Calu3 (cell line): ENCODE measurements around the gene GRAMD1B. TPM values are rescaled to one million over a fixed set of nuclear protein-coding genes. Genes with fewer than 3 reads are reported as not detected.

Experiments used
- BruUV-seq: library from RNA; stranded (reverse); fragments of 400-500 nt; replicated peaks from 2 replicates; lab custom pipeline; 2021; lab: Mats Ljungman, UMichigan
- CTCF ChIA-PET: fragments of 300-600 bp; sonication (Branson Sonifier 250); formaldehyde crosslinking; loops from one replicate; lab custom pipeline; 2022; ENCODE audit warnings: antibody characterized with exemption; lab: Charles Lee
- DNase-seq: peaks from one replicate; pipeline ENCODE4 v3.0.0; 2022
- H3K27ac Mint-ChIP-seq: one replicate; pipeline ENCODE4 v1.8.0; 2022; ENCODE audit warnings: mixed read lengths; ENCODE audit not compliant: unreplicated experiment
- H3K27me3 Mint-ChIP-seq: one replicate; pipeline ENCODE4 v1.8.0; 2022; ENCODE audit warnings: mixed read lengths; ENCODE audit not compliant: unreplicated experiment
- H3K36me3 Mint-ChIP-seq: one replicate; pipeline ENCODE4 v1.8.0; 2022; ENCODE audit warnings: mild to moderate bottlenecking, moderate library complexity, mixed read lengths; ENCODE audit not compliant: insufficient read depth, unreplicated experiment
- H3K4me1 Mint-ChIP-seq: one replicate; pipeline ENCODE4 v1.8.0; 2022; ENCODE audit warnings: mild to moderate bottlenecking, low read depth, mixed read lengths; ENCODE audit not compliant: unreplicated experiment
- H3K4me3 Mint-ChIP-seq: one replicate; pipeline ENCODE4 v1.8.0; 2022; ENCODE audit warnings: mild to moderate bottlenecking, low read depth, moderate library complexity, mixed read lengths; ENCODE audit not compliant: unreplicated experiment
- H3K9me3 Mint-ChIP-seq: one replicate; pipeline ENCODE4 v1.8.0; 2022; ENCODE audit warnings: low read depth, mixed read lengths; ENCODE audit not compliant: unreplicated experiment
- intact Hi-C: fragments of 100-400 bp; cut with micrococcal nuclease; formaldehyde crosslinking; loops from one replicate; pipeline ENCODE4 v1.10.0; 2022; ENCODE audit not compliant: unreplicated experiment
- total RNA-seq: library from RNA; stranded (reverse); gene quantifications from 2 replicates; pipeline ENCODE4 v1.2.3, GENCODE V29; 2022
- TF ChIP-seq, protein P1 (sequence below): fragments of 200-600 bp; IDR thresholded peaks from one replicate; pipeline ENCODE4 v1.8.0; 2022; ENCODE audit warnings: antibody characterized with exemption; ENCODE audit not compliant: unreplicated experiment

Gene GRAMD1B
- total RNA-seq, 1 experiment from 2014 or later: 5.9 TPM

DNA sequence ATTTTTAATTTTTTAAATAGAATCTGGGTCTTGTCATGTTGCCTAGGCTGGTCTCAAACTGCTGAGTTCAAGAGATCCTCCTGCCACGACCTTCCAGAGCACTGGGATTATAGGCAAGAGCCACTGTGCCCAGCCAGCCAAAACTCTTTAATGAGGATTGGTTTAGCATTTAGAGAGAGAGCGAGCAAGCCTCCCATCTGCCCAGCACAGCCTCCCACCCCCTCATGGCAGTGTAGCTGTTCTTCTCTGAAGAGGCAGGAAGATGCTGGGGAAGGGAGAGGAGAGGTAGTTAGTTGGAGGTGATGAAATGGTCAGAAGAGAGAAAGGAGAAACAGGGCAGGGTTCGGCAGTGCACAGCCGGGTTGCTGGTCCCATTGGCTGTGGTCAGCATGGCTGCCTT lies 118.7 kb downstream of the GRAMD1B start:
- H3K27me3 Mint-ChIP-seq: peaks cover 86% of the 10 kb centered on the region
- H3K36me3 Mint-ChIP-seq: no peaks in the 10 kb centered on the region
- no peak overlapping the region for H3K27ac Mint-ChIP-seq
- DNase-seq: no peak
- H3K4me1 Mint-ChIP-seq: no peaks in the 10 kb centered on the region
- no TSS peak for BruUV-seq
- CTCF ChIA-PET: no interaction called here
- TF ChIP-seq, protein P1, sequence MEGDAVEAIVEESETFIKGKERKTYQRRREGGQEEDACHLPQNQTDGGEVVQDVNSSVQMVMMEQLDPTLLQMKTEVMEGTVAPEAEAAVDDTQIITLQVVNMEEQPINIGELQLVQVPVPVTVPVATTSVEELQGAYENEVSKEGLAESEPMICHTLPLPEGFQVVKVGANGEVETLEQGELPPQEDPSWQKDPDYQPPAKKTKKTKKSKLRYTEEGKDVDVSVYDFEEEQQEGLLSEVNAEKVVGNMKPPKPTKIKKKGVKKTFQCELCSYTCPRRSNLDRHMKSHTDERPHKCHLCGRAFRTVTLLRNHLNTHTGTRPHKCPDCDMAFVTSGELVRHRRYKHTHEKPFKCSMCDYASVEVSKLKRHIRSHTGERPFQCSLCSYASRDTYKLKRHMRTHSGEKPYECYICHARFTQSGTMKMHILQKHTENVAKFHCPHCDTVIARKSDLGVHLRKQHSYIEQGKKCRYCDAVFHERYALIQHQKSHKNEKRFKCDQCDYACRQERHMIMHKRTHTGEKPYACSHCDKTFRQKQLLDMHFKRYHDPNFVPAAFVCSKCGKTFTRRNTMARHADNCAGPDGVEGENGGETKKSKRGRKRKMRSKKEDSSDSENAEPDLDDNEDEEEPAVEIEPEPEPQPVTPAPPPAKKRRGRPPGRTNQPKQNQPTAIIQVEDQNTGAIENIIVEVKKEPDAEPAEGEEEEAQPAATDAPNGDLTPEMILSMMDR: no peak
- H3K4me3 Mint-ChIP-seq: no peak overlapping the region
- no peaks in the 10 kb centered on the region for H3K9me3 Mint-ChIP-seq
- intact Hi-C loops: no loop called here

DNA sequence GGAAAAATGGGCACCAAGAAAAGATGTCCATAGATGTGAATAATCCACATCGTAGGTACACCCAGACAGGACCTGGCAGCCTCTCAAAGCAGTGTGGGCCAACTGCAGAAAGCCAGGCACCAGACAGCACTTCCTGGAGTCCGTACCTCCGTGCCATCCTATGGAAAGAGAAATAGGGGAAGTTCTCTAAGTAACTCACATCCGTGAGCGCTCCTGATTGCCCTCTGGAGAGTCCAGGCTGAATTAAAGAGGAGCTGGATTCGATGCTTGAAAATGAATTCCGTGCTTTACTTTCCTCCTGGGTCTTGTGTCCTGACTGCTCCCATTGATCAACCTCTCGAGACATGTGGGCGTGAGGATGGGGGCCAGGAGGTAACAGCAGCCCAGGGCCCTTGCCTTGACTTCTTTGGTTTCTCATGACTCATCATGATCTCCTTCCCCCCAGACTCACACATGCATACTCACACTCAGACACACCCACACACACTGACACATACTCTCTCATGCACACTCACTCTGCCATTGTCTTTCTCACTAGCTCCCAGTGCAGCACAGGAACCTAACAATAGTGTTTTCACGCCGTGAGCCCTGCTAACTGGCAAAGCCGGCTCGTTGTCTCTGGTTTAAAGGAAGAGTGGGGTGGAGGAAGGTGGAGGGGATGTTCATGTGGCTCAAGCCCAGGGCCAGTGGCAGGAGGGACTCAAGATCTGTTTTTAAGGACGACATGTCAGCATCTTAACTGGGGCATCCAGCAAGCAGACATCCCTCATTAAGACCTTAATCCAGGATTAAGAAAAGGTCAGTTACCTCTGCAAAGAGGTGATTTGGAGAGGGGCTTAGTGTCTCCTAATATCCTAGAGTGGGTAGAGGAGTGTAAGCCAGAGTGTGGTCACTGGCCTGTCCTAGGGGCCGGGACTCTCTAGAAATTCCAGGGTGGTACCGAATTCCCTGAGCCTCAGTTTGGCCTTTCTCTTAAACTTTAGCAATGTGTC lies 120.2 kb downstream of the GRAMD1B start:
- no TSS peak for BruUV-seq
- no peaks in the 10 kb centered on the region for H3K4me1 Mint-ChIP-seq
- DNase-seq: no peak
- peaks cover 89% of the 10 kb centered on the region for H3K27me3 Mint-ChIP-seq
- intact Hi-C loops: no loop called here
- H3K9me3 Mint-ChIP-seq: no peaks in the 10 kb centered on the region
- no peak overlapping the region for H3K4me3 Mint-ChIP-seq
- H3K27ac Mint-ChIP-seq: no peak overlapping the region
- no peaks in the 10 kb centered on the region for H3K36me3 Mint-ChIP-seq
- CTCF ChIA-PET: no interaction called here
- TF ChIP-seq, protein P1: no peak

DNA sequence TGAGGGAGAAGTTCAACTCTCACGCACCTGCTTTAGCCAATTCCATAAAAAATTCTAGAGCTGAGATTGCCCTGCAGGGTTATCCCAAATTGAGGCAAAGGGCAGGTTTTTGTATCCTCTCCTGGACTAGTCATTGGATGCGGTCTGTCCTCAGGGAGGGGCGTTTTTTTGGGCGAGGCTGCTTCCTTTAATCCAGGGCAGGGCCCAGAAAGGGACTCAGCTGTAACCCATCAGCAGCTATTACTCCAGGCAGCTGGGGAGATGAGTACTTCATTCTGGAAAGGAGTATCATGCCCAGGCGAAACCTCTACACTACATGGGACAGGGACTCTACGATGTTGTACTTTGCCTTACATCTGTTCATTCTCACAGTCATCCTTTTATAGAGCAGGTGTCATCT lies 121.0 kb downstream of the GRAMD1B start:
- TF ChIP-seq, protein P1: no peak
- peaks cover 90% of the 10 kb centered on the region for H3K27me3 Mint-ChIP-seq
- no peak overlapping the region for H3K4me3 Mint-ChIP-seq
- intact Hi-C loops: no loop called here
- no peaks in the 10 kb centered on the region for H3K36me3 Mint-ChIP-seq
- BruUV-seq: no TSS peak
- no peaks in the 10 kb centered on the region for H3K9me3 Mint-ChIP-seq
- no peak for DNase-seq
- no peaks in the 10 kb centered on the region for H3K4me1 Mint-ChIP-seq
- CTCF ChIA-PET: no interaction called here
- H3K27ac Mint-ChIP-seq: no peak overlapping the region

DNA sequence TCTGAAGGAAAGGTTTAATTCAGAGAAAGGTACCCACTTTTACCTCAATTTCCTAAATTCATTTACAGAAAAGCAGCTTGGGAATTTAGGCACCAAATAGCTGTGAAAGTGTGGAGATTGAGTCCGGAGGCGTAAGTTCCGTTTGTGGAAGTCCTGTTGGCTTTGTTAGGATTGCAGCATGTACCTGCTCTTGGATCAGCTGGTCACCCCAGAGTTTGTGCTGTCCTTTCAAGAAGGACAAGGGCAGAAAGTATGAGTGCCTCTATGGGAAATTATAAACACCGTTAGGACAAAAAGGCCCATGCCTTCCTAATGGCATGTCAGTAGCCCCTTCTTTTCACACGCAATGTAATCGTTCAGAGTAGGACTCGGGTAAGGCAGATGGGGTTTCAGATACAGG lies 126.6 kb downstream of the GRAMD1B start:
- no peaks in the 10 kb centered on the region for H3K9me3 Mint-ChIP-seq

More for the DNA sequence above, 126.6 kb downstream of the GRAMD1B start:
- TF ChIP-seq, protein P1: no peak
- H3K27me3 Mint-ChIP-seq: peaks cover 76% of the 10 kb centered on the region
- DNase-seq: no peak
- H3K4me3 Mint-ChIP-seq: no peak overlapping the region
- BruUV-seq: no TSS peak
- H3K27ac Mint-ChIP-seq: no peak overlapping the region
- H3K36me3 Mint-ChIP-seq: no peaks in the 10 kb centered on the region
- CTCF ChIA-PET: interaction anchor here (1.2 kb wide), 1 partner anchor 17 kb away, joined by 4 read pairs; no protein-coding TSS in a partner anchor
- H3K4me1 Mint-ChIP-seq: peaks cover 8% of the 10 kb centered on the region
- intact Hi-C loops: loop anchor here (5.0 kb wide), 1 partner anchor 44 kb away; no protein-coding TSS in a partner anchor
